Kidney epithelial cell (primary cell): ENCODE results near the gene GRIK3. TPM values are rescaled to one million over a fixed set of nuclear protein-coding genes. Genes with fewer than 3 reads are reported as not detected.

Experiments used
- DNase-seq: peaks from one replicate; pipeline ENCODE4 v3.0.0-alpha.2; 2010; ENCODE audit warnings: low read depth
- H3K27me3 ChIP-seq: 2 replicates; pipeline ENCODE4 v1.6.0; 2011; ENCODE audit warnings: low read length; ENCODE audit not compliant: control insufficient read depth, insufficient read depth
- H3K36me3 ChIP-seq: 2 replicates; pipeline ENCODE4 v1.5.1; 2011; ENCODE audit warnings: low read length; ENCODE audit not compliant: control insufficient read depth, insufficient read depth
- H3K4me3 ChIP-seq: 2 replicates; pipeline ENCODE4 v1.5.1; 2011; ENCODE audit warnings: low read depth, mild to moderate bottlenecking, control low read depth, low read length
- CTCF ChIP-seq: IDR thresholded peaks from 2 replicates; pipeline ENCODE4 v1.5.1; 2011; ENCODE audit warnings: mild to moderate bottlenecking, moderate library complexity, low read length, control low read depth, inconsistent platforms; ENCODE audit not compliant: insufficient read depth, poor library complexity, severe bottlenecking
- total RNA-seq: library from RNA; depleted of rRNA; stranded (reverse); fragments of >200 nt; gene quantifications from 2 replicates; pipeline ENCODE4 v1.2.3, GENCODE V29; 2015

GRIK3 gene
- total RNA-seq, 1 donor from 2014 or later: under 0.01 TPM

- no peak for DNase-seq
- Histone ChIP-seq H3K4me3 (no peak overlapping the region), H3K36me3 (no peaks in the 10 kb centered on the region), H3K27me3 (peaks cover 3% of the 10 kb centered on the region)
- no peak for TF ChIP-seq CTCF
Measured at GRCh38 chr1:36821386-36821785, 212.9 kb downstream of the GRIK3 start.

- H3K27me3 ChIP-seq: peaks cover 3% of the 10 kb centered on the region
- no peak for TF ChIP-seq CTCF
- H3K4me3 ChIP-seq: no peak overlapping the region
- no peaks in the 10 kb centered on the region for H3K36me3 ChIP-seq
- DNase-seq: no peak
Measured at GRCh38 chr1:36818771-36819170, 215.5 kb downstream of the GRIK3 start.

- Histone ChIP-seq H3K36me3 (no peaks in the 10 kb centered on the region), H3K4me3 (no peak overlapping the region), H3K27me3 (no peaks in the 10 kb centered on the region)
- no peak for DNase-seq
- TF ChIP-seq CTCF: no peak
Measured at GRCh38 chr1:36816348-36816747, 218.0 kb downstream of the GRIK3 start.

- Histone ChIP-seq H3K4me3 (no peak overlapping the region), H3K36me3 (no peaks in the 10 kb centered on the region), H3K27me3 (no peaks in the 10 kb centered on the region)
- no peak for DNase-seq
- no peak for TF ChIP-seq CTCF
Measured at GRCh38 chr1:36814774-36815173, 219.5 kb downstream of the GRIK3 start.

GRCh38 chr1:36814083-36814482, 220.2 kb downstream of the GRIK3 start:
- DNase-seq: no peak
- Histone ChIP-seq H3K36me3 (no peaks in the 10 kb centered on the region), H3K27me3 (no peaks in the 10 kb centered on the region), H3K4me3 (no peak overlapping the region)
- TF ChIP-seq CTCF: no peak

GRCh38 chr1:36807262-36807661, 227.1 kb downstream of the GRIK3 start:
- Histone ChIP-seq H3K27me3 (no peaks in the 10 kb centered on the region), H3K36me3 (no peaks in the 10 kb centered on the region), H3K4me3 (no peak overlapping the region)
- no peak for TF ChIP-seq CTCF
- DNase-seq: no peak
